Endometrial microvascular endothelial cells (primary cell): Measurements from ENCODE around the gene THAP6. TPM values are rescaled to one million over a fixed set of nuclear protein-coding genes. Genes with fewer than 3 reads are reported as not detected.
"Not testable (repeated sequence)": the region's sequence is repeated elsewhere in the genome, so short reads cannot be mapped to it uniquely, and the experiment has no call there.

Experiments
- in situ Hi-C: cut with HindIII; loops from 2 replicates; pipeline ENCODE4 v1.10.0; 2017; ENCODE audit warnings: low sequenced_read_pairs, low pct_unique_long_range_greater_than_20kb; ENCODE audit errors: inconsistent ontology term
- total RNA-seq: library from RNA; depleted of rRNA; stranded (reverse); fragments of >200 nt; gene quantifications from one replicate; pipeline ENCODE4 v1.2.3, GENCODE V29; 2015; ENCODE audit errors: inconsistent ontology term

Gene THAP6
- total RNA-seq, 1 donor from 2014 or later, result 4.9 TPM

GRCh38 chr4:75516144-75516543 is 1.9 kb downstream of the THAP6 start:
- in situ Hi-C loops, result no loop called here

DNA sequence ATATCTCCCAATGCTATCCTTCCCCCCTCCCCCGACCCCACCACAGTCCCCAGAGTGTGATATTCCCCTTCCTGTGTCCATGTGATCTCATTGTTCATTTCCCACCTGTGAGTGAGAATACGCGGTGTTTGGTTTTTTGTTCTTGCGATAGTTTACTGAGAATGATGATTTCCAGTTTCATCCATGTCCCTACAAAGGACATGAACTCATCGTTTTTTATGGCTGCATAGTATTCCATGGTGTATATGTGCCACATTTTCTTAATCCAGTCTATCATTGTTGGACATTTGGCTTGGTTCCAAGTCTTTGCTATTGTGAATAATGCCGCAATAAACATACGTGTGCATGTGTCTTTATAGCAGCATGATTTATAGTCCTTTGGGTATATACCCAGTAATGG is 5.2 kb downstream of the THAP6 start:
- in situ Hi-C loops, result not testable (repeated sequence)

DNA sequence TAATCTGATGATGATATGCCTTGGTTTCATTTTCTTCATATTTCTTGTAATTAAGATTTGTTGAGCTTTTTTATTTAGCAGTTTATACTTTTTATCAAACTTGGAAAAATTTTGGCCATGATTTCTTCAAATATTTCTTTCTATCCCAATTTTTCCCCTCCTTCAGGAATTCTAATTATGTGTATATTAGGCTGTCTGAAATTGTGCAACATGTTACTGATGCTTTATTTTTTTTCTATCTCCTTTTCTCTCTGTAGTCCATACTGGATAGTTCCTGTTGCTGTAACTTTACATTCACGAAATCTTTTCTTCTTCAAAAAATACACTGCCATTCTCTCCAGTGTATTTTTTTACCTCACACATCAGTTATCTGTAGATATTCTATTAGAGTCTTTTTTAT is 10.8 kb downstream of the THAP6 start:
- in situ Hi-C loops, result no loop called here

DNA sequence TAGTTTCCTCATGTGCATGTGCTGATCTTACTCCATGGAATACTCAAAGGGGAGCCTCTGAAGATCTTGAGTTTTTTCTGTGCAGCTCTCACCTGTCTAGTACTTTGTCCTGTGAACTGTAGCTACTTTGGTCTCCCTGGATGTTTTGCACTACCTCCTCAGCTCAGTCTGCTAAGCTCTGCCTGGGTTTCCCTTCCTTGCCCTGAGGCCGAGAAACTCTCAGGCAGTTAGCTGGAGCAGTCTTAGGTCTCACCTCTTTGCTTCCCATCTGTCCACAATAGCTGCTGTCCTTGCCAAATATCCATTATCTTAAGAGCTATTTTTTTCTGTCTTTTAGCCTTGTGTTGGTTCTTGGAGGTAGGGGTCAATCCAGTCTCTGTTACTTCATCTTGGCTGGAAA is 11.6 kb downstream of the THAP6 start:
- in situ Hi-C loops, result no loop called here

DNA sequence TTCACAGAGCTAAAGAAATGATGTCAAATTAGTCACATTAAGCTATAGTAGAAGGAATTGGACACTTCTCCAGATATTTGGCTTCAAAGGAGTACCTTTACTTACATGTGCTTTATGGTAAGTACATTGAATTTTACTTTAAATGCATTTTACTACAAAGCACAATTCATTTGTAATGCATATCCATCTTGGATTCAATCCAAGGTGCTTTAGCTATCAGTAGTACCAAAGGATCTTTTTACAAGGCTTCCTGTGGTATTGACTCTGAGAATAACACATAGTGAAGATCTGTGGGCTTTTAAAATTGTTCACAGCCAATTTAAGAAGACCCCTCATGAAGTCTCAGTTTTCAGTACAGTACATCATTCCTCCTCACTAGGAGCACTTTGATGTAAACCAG is 13.2 kb downstream of the THAP6 start:
- in situ Hi-C loops, result no loop called here

GRCh38 chr4:75530556-75531322 is 16.5 kb downstream of the THAP6 start:
- in situ Hi-C loops, result no loop called here

GRCh38 chr4:75531536-75532143 is 17.4 kb downstream of the THAP6 start:
- in situ Hi-C loops, result not testable (repeated sequence)

DNA sequence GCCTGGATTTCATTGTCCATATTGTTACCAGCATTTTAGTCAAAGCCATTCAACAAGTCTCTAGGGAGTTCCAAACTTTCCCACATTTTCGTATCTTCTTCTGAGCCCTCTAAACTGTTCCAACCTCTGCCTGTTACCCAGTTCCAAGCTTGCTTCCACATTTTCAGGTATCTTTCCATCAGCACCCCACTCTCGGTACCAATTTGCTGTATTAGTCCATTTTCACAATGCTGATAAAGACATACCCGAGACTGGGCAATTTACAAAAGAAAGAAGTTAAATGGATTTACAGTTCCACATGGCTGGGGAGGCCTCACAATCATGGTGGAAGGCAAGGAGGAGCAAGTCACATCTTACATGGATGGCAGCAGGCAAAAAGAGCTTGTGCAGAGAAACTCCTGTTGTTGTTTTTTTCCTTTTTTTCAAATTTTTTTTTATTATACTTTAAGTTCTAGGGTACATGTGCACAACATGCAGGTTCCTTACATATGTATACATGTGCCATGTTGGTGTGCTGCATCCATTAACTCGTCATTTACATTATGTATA is 19.1 kb downstream of the THAP6 start:
- in situ Hi-C loops, result not testable (repeated sequence)

GRCh38 chr4:75533926-75534325 is 19.7 kb downstream of the THAP6 start:
- in situ Hi-C loops, result not testable (repeated sequence)

DNA sequence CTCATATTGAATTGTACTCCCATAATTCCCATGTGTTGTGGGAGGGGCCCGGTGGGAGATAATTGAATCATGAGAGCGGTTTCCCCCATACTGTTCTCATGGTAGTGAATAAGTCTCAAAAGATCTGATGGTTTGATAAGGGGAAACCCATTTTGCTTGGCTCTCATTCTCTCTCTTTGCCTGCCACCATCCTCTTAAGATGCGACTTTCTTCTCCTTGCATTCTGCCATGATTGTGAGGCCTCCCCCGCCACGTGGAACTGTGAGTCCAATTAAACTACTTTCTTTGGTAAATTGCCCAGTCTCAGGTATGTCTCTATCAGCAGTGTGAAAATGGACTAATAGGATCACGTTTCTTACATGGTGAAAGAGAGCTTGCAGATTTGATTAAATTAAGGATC is 23.0 kb downstream of the THAP6 start:
- in situ Hi-C loops, result not testable (repeated sequence)

GRCh38 chr4:75542824-75543223 is 28.6 kb downstream of the THAP6 start:
- in situ Hi-C loops, result no loop called here

- in situ Hi-C loops, result not testable (repeated sequence)
These were observed 29.9 kb downstream of the THAP6 start for GRCh38 chr4:75544220-75544619.

DNA sequence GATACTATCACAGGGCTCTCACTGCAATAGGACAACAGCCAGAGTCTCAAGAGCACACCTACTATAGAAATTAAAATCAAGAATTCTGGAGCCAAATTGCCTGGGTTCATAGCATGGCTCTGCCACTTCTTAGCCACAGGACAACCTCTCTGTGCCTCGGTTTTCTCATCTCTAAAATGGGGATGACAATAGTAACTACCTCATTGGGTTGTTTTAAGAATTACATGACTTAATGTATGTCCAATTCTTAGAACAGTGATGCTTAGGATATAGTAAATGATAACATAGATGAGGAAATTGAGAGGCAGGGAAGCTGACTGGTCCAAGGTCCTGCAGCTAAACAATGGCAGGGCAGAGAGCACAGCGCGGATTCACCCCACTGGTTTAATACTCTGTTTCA is 30.6 kb downstream of the THAP6 start:
- in situ Hi-C loops, result no loop called here

- in situ Hi-C loops, result no loop called here
These were observed 31.3 kb downstream of the THAP6 start for GRCh38 chr4:75545526-75545925.

- in situ Hi-C loops, result no loop called here
These were observed 33.5 kb downstream of the THAP6 start for GRCh38 chr4:75547647-75548387.

GRCh38 chr4:75549019-75549418 is 34.7 kb downstream of the THAP6 start:
- in situ Hi-C loops, result no loop called here

- in situ Hi-C loops, result no loop called here
These were observed 38.2 kb downstream of the THAP6 start for GRCh38 chr4:75552452-75552851.

DNA sequence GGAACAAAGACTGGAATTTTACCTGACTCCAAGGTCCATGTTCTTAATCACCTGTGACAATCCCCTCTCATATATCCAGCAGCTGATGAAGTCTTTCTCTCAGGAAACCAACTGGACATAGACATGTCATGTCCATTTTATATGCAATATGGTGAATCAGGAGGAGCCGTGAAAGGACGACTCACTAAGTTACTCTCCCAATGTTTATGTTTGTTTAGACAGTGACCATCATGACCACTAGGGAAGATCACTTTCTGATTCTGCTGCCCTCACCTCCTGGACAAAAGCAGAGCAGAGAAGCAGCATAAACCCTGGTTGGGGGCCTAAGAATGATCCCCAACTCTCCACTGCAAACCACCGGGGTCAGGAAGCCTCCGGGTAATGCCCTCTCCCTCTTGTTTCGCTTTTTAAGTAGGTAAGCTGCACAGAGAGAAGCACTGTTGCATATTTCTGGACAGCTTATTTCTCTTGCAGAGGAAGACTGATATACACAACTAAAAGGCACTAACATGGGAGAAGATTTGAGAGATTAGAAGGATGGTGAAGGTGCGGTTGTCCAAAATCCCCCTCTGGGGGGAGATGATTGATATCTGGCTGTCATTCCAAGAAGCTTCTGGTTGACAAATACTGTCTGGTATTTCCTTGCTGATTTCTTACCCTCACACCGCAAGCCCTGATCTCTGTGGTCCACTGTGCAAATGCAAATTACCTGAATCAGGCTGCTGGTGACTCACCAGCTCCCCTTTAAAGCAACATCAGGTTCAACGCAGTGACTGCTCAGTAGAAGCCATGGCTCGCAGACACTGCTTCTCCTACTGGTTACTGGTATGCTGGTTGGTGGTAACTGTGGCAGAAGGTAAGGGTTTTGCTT is 41.3 kb downstream of the THAP6 start, which contains the start of gene ODAPH:
Gene ODAPH (plus strand): TSS at position 773 of the 871 bp plus-strand sequence. CDS start 17 bp downstream, at position 790.
- in situ Hi-C loops, result no loop called here

DNA sequence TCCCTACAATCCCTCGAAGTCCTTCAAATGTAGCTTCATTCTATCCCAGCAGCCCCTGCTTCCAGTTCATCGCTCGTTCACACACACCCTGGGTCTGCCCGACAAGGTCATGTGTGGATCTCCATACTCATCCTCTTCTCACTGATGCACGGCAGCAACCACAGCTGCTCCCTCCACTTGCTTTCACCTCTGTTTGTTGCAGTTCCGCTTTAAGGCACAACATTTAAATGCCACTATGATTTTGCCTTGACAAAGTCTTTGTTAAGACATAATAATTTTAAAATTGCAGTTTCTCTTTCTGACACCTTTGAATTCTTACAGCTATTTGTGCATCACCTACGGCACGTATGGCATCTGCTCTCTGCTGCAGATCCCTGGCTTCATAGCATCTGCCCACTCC is 43.4 kb downstream of the THAP6 start:
- in situ Hi-C loops, result no loop called here
